HepG2 (cell line): ENCODE measurements around the gene TRIM15. TPM values are rescaled to one million over a fixed set of nuclear protein-coding genes. Genes with fewer than 3 reads are reported as not detected.

Experiments
- ATF1 ChIP-seq: IDR thresholded peaks from 2 replicates; pipeline ENCODE4 v1.6.1; 2016; ENCODE audit warnings: mild to moderate bottlenecking, control low read depth
- BCL6 ChIP-seq: IDR thresholded peaks from 2 replicates; pipeline ENCODE4 v1.6.1; 2016; ENCODE audit warnings: missing genetic modification reagents, missing compliant biosample characterization
- CBX1 ChIP-seq: IDR thresholded peaks from one replicate; pipeline ENCODE4 v1.6.1; 2016; ENCODE audit warnings: antibody characterized with exemption, low read depth
- EZH2 ChIP-seq: conservative IDR thresholded peaks from 2 replicates; pipeline ENCODE4 v1.6.1; 2012; ENCODE audit warnings: mild to moderate bottlenecking, low read depth, low read length, moderate library complexity
- HOXA3 ChIP-seq: sonication (generic); formaldehyde crosslinking; IDR thresholded peaks from 2 replicates; pipeline ENCODE4 v1.5.0; 2020; ENCODE audit warnings: missing genetic modification reagents
- KDM1A ChIP-seq: IDR thresholded peaks from 2 replicates; pipeline ENCODE4 v1.6.1; 2016; ENCODE audit warnings: missing compliant biosample characterization
- MXD4 ChIP-seq: IDR thresholded peaks from 2 replicates; pipeline ENCODE4 v1.6.1; 2016; ENCODE audit warnings: mild to moderate bottlenecking, missing biosample characterization, missing genetic modification reagents
- NR2F6 ChIP-seq, 2 experiments: IDR thresholded peaks; 2 replicates each; pipeline ENCODE4 v1.6.1; 2016; ENCODE audit warnings: antibody characterized with exemption in 1 of 2, mild to moderate bottlenecking in 1 of 2
- RBM39 ChIP-seq: fragments of 200-400 bp; formaldehyde crosslinking; IDR thresholded peaks from one replicate; pipeline ENCODE4 v1.6.1; 2018; ENCODE audit warnings: antibody characterized with exemption, mild to moderate bottlenecking, low read depth, low read length; ENCODE audit not compliant: poor library complexity, severe bottlenecking
- SMARCC2 ChIP-seq: fragments of 450-650 bp; IDR thresholded peaks from 2 replicates; pipeline ENCODE4 v1.6.1; 2017; ENCODE audit warnings: antibody characterized with exemption, mild to moderate bottlenecking
- SRF ChIP-seq: IDR thresholded peaks from 2 replicates; pipeline ENCODE4 v1.6.1; 2011; ENCODE audit warnings: mild to moderate bottlenecking, low read depth, low read length, moderate library complexity
- SYNCRIP ChIP-seq: fragments of 200-400 bp; formaldehyde crosslinking; IDR thresholded peaks from 2 replicates; pipeline ENCODE4 v1.6.1; 2018; ENCODE audit warnings: mild to moderate bottlenecking, low read depth, low read length; ENCODE audit not compliant: insufficient read depth
- ZNF12 ChIP-seq: sonication (generic); formaldehyde crosslinking; IDR thresholded peaks from 2 replicates; pipeline ENCODE4 v1.5.0; 2020; ENCODE audit warnings: missing genetic modification reagents
- ZNF143 ChIP-seq: sonication (generic); formaldehyde crosslinking; IDR thresholded peaks from 2 replicates; pipeline ENCODE4 v1.4.0; 2020; ENCODE audit warnings: missing genetic modification reagents
- ZNF564 ChIP-seq: sonication (generic); formaldehyde crosslinking; IDR thresholded peaks from 2 replicates; pipeline ENCODE4 v1.8.1; 2023; ENCODE audit warnings: mild to moderate bottlenecking, missing genetic modification reagents
- ZNF572 ChIP-seq: sonication (generic); formaldehyde crosslinking; IDR thresholded peaks from 2 replicates; pipeline ENCODE4 v1.5.1; 2020; ENCODE audit warnings: mild to moderate bottlenecking, missing genetic modification reagents
- ZZZ3 ChIP-seq: sonication (generic); formaldehyde crosslinking; IDR thresholded peaks from 2 replicates; pipeline ENCODE4 v1.4.0; 2020; ENCODE audit warnings: missing genetic modification reagents, mild to moderate bottlenecking, borderline replicate concordance
- polyA plus RNA-seq, 8 experiments: library from polyadenylated mRNA; depleted of rRNA in 3 of 8; stranded (reverse) in 7 of 8; unstranded in 1 of 8; fragments of >200 nt; fragmentation: Illumina TruSeq in 4 of 8; extraction: Trizol in 4 of 8; gene quantifications; 2 replicates each; pipeline versions ENCODE4 v1.2.1 to v1.2.3, GENCODE V29; 2011 to 2016; ENCODE audit warnings: low read depth in 4 of 8, missing spikeins in 1 of 8, mixed read lengths in 1 of 8; ENCODE audit not compliant: insufficient read depth in 1 of 8
- total RNA-seq, 5 experiments: library from RNA; depleted of rRNA; stranded (reverse); fragments of >200 nt; fragmentation: Illumina TruSeq; extraction: Trizol; gene quantifications; 2 replicates each; pipeline ENCODE4 v1.2.3, GENCODE V29; 2016; ENCODE audit warnings: low read depth in 1 of 5
- TF ChIP-seq, protein P1 (sequence below): sonication (generic); formaldehyde crosslinking; IDR thresholded peaks from 2 replicates; pipeline ENCODE4 v1.4.0; 2020; ENCODE audit warnings: missing genetic modification reagents, mild to moderate bottlenecking, borderline replicate concordance
- TF ChIP-seq, protein P2 (sequence below): IDR thresholded peaks from 2 replicates; pipeline ENCODE4 v1.6.1; 2016; ENCODE audit warnings: missing biosample characterization, missing genetic modification reagents, low read depth
- TF ChIP-seq, protein P3 (sequence below): sonication (generic); formaldehyde crosslinking; IDR thresholded peaks from 2 replicates; pipeline ENCODE4 v1.8.0; 2022; ENCODE audit warnings: missing genetic modification reagents, mild to moderate bottlenecking, borderline replicate concordance
- TF ChIP-seq, protein P4 (sequence below): sonication (generic); formaldehyde crosslinking; IDR thresholded peaks from 2 replicates; pipeline ENCODE4 v1.8.1; 2023; ENCODE audit warnings: mild to moderate bottlenecking, inconsistent platforms, moderate library complexity, missing genetic modification reagents, borderline replicate concordance
- TF ChIP-seq, protein P5 (sequence below): sonication (generic); formaldehyde crosslinking; IDR thresholded peaks from 2 replicates; pipeline ENCODE4 v1.5.0; 2020; ENCODE audit warnings: mild to moderate bottlenecking, low read depth, missing genetic modification reagents, borderline replicate concordance
- TF ChIP-seq, protein P6 (sequence below): IDR thresholded peaks from 2 replicates; pipeline ENCODE4 v1.6.1; 2016; ENCODE audit warnings: low read depth, borderline replicate concordance

TRIM15 gene
- total and polyA plus RNA-seq, 2 of the 13 experiments (the other 11 are each of a cell fraction or from before 2014, with no cell fraction given), result 35.1 to 38.2 TPM

DNA sequence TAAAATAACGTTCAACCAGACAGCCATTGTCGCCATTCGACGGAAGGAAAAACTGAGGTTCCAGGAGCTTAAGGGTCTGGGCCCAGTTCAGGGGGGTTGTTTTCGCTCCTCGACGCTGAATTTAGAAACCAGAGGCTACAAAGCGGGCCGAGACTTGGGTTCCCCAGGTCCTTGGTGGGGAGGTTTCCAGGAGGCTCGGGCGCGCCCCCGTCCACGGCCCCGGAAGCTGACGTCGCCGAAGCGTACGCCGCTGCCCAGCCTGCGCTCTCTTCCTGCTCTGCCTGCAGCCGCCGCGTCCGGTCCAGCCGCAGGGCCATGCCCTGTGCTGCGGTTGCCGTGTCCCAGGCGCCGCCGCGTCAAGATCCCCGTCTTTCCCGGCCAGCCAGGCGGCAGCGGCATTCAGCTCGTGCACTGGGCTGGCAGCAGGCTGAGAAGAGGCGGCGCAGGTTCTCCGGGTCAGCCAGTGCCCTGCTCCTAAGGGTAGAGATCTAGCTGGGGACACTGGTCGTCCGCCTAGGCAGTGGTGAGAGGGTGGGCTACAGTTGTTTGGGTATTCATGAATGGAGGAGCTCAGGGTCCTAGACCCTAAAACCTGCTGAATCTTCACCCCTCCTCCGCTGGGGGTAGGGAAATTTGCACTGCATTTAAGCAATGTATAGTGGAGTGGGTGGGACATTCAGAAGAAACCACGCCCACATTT, 50.8 kb downstream of the TRIM15 start (continued):
- TF ChIP-seq, protein P1, sequence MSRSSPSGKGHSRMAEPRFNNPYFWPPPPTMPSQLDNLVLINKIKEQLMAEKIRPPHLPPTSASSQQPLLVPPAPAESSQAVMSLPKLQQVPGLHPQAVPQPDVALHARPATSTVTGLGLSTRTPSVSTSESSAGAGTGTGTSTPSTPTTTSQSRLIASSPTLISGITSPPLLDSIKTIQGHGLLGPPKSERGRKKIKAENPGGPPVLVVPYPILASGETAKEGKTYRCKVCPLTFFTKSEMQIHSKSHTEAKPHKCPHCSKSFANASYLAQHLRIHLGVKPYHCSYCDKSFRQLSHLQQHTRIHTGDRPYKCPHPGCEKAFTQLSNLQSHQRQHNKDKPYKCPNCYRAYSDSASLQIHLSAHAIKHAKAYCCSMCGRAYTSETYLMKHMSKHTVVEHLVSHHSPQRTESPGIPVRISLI (CRISPR knock-in tag), result no peak
- TF ChIP-seq EZH2 (no peak), SMARCC2 (no peak), MXD4 (peak; percentile 85), CBX1 (peak; percentile 74), ZNF572 (CRISPR knock-in tag) (peak; percentile 94; the same call in 1 of the 2 replicates), ZNF143 (CRISPR knock-in tag) (peak; percentile 69), ZNF564 (CRISPR knock-in tag) (peak; percentile 94), ZZZ3 (no peak; the same call in 1 of the 2 replicates), KDM1A (peak; percentile 91; the same call in 1 of the 2 replicates), BCL6 (peak; percentile 48), ATF1 (CRISPR knock-in tag) (no peak), ZNF12 (CRISPR knock-in tag) (peak; percentile 80), HOXA3 (CRISPR knock-in tag) (peak; percentile 95), SYNCRIP (no peak), NR2F6 (IDR thresholded peaks at IDR 0.05) (no peak), NR2F6 (CRISPR knock-in tag; IDR thresholded peaks at IDR 0.05) (0 out of 2 replicates have a peak, but pooled peaks have one; percentile 8), SRF (no peak), RBM39 (peak; percentile 28)
- TF ChIP-seq, protein P2, sequence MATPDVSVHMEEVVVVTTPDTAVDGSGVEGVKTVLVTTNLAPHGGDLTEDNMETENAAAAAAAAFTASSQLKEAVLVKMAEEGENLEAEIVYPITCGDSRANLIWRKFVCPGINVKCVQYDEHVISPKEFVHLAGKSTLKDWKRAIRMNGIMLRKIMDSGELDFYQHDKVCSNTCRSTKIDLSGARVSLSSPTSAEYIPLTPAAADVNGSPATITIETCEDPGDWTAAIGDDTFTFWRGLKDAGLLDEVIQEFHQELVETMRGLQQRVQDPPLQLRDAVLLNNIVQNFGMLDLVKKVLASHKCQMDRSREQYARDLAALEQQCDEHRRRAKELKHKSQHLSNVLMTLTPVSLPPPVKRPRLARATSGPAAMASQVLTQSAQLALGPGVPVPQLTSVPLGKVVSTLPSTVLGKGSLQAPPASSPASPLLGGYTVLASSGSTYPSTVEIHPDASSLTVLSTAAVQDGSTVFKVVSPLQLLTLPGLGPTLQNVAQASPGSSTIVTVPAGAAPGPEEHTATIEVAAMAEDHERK (CRISPR knock-in tag), result peak; percentile 57; the same call in 1 of the 2 replicates
- TF ChIP-seq, protein P3, sequence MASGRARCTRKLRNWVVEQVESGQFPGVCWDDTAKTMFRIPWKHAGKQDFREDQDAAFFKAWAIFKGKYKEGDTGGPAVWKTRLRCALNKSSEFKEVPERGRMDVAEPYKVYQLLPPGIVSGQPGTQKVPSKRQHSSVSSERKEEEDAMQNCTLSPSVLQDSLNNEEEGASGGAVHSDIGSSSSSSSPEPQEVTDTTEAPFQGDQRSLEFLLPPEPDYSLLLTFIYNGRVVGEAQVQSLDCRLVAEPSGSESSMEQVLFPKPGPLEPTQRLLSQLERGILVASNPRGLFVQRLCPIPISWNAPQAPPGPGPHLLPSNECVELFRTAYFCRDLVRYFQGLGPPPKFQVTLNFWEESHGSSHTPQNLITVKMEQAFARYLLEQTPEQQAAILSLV (CRISPR knock-in tag), result peak; percentile 96
- TF ChIP-seq, protein P4, sequence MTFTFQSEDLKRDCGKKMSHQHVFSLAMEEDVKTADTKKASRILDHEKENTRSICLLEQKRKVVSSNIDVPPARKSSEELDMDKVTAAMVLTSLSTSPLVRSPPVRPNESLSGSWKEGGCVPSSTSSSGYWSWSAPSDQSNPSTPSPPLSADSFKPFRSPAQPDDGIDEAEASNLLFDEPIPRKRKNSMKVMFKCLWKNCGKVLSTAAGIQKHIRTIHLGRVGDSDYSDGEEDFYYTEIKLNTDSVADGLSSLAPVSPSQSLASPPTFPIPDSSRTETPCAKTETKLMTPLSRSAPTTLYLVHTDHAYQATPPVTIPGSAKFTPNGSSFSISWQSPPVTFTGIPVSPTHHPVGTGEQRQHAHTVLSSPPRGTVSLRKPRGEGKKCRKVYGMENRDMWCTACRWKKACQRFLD (CRISPR knock-in tag), result peak; percentile 94; the same call in 1 of the 2 replicates
- TF ChIP-seq, protein P5, sequence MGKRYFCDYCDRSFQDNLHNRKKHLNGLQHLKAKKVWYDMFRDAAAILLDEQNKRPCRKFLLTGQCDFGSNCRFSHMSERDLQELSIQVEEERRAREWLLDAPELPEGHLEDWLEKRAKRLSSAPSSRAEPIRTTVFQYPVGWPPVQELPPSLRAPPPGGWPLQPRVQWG (CRISPR knock-in tag), result no peak
- TF ChIP-seq, protein P6, sequence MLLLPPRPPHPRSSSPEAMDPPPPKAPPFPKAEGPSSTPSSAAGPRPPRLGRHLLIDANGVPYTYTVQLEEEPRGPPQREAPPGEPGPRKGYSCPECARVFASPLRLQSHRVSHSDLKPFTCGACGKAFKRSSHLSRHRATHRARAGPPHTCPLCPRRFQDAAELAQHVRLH (CRISPR knock-in tag), result peak; percentile 33; the same call in 1 of the 2 replicates
